Sigmoid colon (tissue), 7 donors: Measurements from ENCODE around the gene LCAT. TPM values are rescaled to one million over a fixed set of nuclear protein-coding genes. Genes with fewer than 3 reads are reported as not detected.

ENCODE experiments used
- DNase-seq: peaks from one replicate; pipeline ENCODE4 v3.0.0-alpha.2; 2019
- H3K27ac ChIP-seq, 4 donors: fragments of 200-600 bp; sonication (generic); one replicate each; pipeline ENCODE4 v1.5.1; 2016 to 2019; ENCODE audit warnings: mild to moderate bottlenecking in 1 of 4
- H3K27me3 ChIP-seq, 3 donors: fragments of 200-600 bp; sonication (generic); one replicate each; pipeline ENCODE4 v1.5.1; 2019; ENCODE audit warnings: mild to moderate bottlenecking in 1 of 3
- H3K36me3 ChIP-seq, 4 donors: fragments of 200-600 bp; sonication (generic); one replicate each; pipeline ENCODE4 v1.5.1; 2016 to 2019
- H3K4me1 ChIP-seq, 4 donors: fragments of 200-600 bp; sonication (generic); one replicate each; pipeline ENCODE4 v1.5.1; 2017 to 2019
- H3K4me3 ChIP-seq, 4 donors: fragments of 200-600 bp; sonication (generic); one replicate each; pipeline ENCODE4 v1.5.1; 2017 to 2019; ENCODE audit warnings: mild to moderate bottlenecking in 2 of 4, moderate library complexity in 1 of 4
- H3K9me3 ChIP-seq, 4 donors: fragments of 200-600 bp in 3 of 4; sonication (generic) in 3 of 4; one replicate each; pipeline versions ENCODE4 v1.5.1 to v1.6.1; 2013 to 2019
- EP300 ChIP-seq, 4 donors: sonication (generic); formaldehyde crosslinking; IDR thresholded peaks; one replicate each; pipeline ENCODE4 v1.6.1; 2017; ENCODE audit warnings: antibody characterized with exemption in 4 of 4
- POLR2A ChIP-seq, 2 donors: fragments of 450-650 bp; IDR thresholded peaks; one replicate each; pipeline ENCODE4 v1.6.1; 2016; ENCODE audit warnings: antibody characterized with exemption in 2 of 2, mild to moderate bottlenecking in 2 of 2, moderate library complexity in 2 of 2
- POLR2AphosphoS5 ChIP-seq, 4 donors: sonication (generic); formaldehyde crosslinking; IDR thresholded peaks; one replicate each; pipeline ENCODE4 v1.6.1; 2017; ENCODE audit warnings: antibody characterized with exemption in 4 of 4
- WGBS, 2 donors: extraction: QIAGEN DNeasy Blood & Tissue Kit; methylation state at CpG; one replicate each; pipeline ENCODE4 v1.1.7; 2013; 5-methylcytosine and 5-hydroxymethylcytosine counted together
- intact Hi-C: fragments of 100-400 bp; cut with DNase I; formaldehyde crosslinking; loops from one replicate; pipeline ENCODE4 v1.15.1; 2023
- polyA plus RNA-seq, 3 donors: library from polyadenylated mRNA; stranded (reverse); fragments of 200-250 nt; gene quantifications; one replicate each; pipeline ENCODE4 v1.2.3, GENCODE V29; 2013
- total RNA-seq, 4 donors: library from RNA; depleted of rRNA; stranded (reverse); fragments of >200 nt; gene quantifications; one replicate each; pipeline ENCODE4 v1.1.0, GENCODE V29; 2016
- TF ChIP-seq, protein P1 (sequence below), 4 experiments: fragments of 450-650 bp in 3 of 4; fragments of 200-600 bp in 1 of 4; IDR thresholded peaks; one replicate each; pipeline ENCODE4 v1.5.1; 2016 to 2019; ENCODE audit warnings: antibody characterized with exemption in 4 of 4, mild to moderate bottlenecking in 3 of 4, moderate library complexity in 2 of 4
- donor health status: healthy with polysubstance abuse.
- donor health status: Bipolar disorder and iron deficiency.
- donor health status: healthy.

The LCAT gene
- total and polyA plus RNA-seq, 7 donors: 0.60 to 31.0 (median 10.4) TPM

DNA sequence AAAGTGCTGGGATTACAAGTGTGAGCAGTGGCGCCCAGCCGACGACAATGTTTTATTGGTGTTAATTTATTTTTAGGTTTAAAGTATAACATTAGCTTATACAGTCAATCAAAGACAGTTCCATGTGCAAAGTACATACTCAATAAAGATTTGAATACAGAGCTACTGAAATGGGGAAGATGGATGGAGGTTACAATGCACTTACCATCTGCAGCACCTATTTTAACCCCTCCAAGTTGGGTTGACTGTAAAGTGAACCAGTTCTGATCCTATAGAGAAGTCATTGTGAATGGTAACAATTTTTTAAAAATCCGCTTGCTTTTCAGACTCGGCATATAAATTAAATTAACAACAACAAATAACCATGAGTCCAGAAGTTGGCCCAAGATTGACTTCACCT, 51.5 kb downstream of the LCAT start:
- H3K27ac ChIP-seq: peak overlapping the region; percentile 97 to 99 (median 98)
- intact Hi-C loops: loop anchor here (2.0 kb wide), 1 partner anchor 46 kb away; the partner anchor contains the start of genes CENPT and NUTF2
- DNase-seq: no peak
- H3K9me3 ChIP-seq: no peaks in the 10 kb centered on the region
- no peak for TF ChIP-seq POLR2A (IDR thresholded peaks at IDR 0.05)
- TF ChIP-seq EP300 (IDR thresholded peaks at IDR 0.05): no peak
- TF ChIP-seq POLR2AphosphoS5 (IDR thresholded peaks at IDR 0.05): no peak
- TF ChIP-seq, protein P1, sequence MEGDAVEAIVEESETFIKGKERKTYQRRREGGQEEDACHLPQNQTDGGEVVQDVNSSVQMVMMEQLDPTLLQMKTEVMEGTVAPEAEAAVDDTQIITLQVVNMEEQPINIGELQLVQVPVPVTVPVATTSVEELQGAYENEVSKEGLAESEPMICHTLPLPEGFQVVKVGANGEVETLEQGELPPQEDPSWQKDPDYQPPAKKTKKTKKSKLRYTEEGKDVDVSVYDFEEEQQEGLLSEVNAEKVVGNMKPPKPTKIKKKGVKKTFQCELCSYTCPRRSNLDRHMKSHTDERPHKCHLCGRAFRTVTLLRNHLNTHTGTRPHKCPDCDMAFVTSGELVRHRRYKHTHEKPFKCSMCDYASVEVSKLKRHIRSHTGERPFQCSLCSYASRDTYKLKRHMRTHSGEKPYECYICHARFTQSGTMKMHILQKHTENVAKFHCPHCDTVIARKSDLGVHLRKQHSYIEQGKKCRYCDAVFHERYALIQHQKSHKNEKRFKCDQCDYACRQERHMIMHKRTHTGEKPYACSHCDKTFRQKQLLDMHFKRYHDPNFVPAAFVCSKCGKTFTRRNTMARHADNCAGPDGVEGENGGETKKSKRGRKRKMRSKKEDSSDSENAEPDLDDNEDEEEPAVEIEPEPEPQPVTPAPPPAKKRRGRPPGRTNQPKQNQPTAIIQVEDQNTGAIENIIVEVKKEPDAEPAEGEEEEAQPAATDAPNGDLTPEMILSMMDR (IDR thresholded peaks at IDR 0.05): no peak
- H3K4me3 ChIP-seq: peak overlapping the region; percentile 29 to 100 (median 95)
- no peaks in the 10 kb centered on the region for H3K27me3 ChIP-seq
- no peaks in the 10 kb centered on the region for H3K36me3 ChIP-seq
- H3K4me1 ChIP-seq: peaks cover 0 to 42% (median 35%) of the 10 kb centered on the region in 4 donors
- 26 to 57% methylated on average over 5 of the region's 5 CpGs for WGBS, 2 donors

Other genes with a start within 250 kb of the LCAT start
- gene GFOD2, start 224.8 kb downstream of the LCAT start, total RNA-seq: 10 to 100 TPM in 2 of 4 donors, 1 to 10 TPM in 2; 8.1 to 19.1 (median 11.1) TPM
- 10 to 100 TPM; 13.8 to 19.5 (median 15.5) TPM for gene GFOD2, start 224.8 kb downstream of the LCAT start, polyA plus RNA-seq
- gene RANBP10, start 137.6 kb downstream of the LCAT start, total RNA-seq: 1 to 10 TPM; 7.1 to 10.0 (median 7.6) TPM
- gene RANBP10, start 137.6 kb downstream of the LCAT start, polyA plus RNA-seq: 10 to 100 TPM in 1 of 3 donors, 1 to 10 TPM in 2; 4.2 to 15.5 (median 4.6) TPM
- 1 to 10 TPM; 1.1 to 2.9 (median 1.8) TPM for gene TSNAXIP1, start 137.2 kb downstream of the LCAT start, total RNA-seq
- under 1 TPM in 2 of 3 donors, not detected in 1; 0.60 to 0.92 TPM for gene TSNAXIP1, start 137.2 kb downstream of the LCAT start, polyA plus RNA-seq
- gene THAP11, start 101.8 kb downstream of the LCAT start, total RNA-seq: 10 to 100 TPM; 63.9 to 85.6 (median 75.2) TPM
- gene THAP11, start 101.8 kb downstream of the LCAT start, polyA plus RNA-seq: 10 to 100 TPM; 16.2 to 23.4 (median 20.8) TPM
- 100 to 1,000 TPM in 1 of 4 donors, 10 to 100 TPM in 3; 50.8 to 106 (median 85.4) TPM for gene NUTF2, start 97.2 kb downstream of the LCAT start, total RNA-seq
- 100 to 1,000 TPM in 1 of 3 donors, 10 to 100 TPM in 2; 93.8 to 115 (median 99.7) TPM for gene NUTF2, start 97.2 kb downstream of the LCAT start, polyA plus RNA-seq
- 10 to 100 TPM; 27.5 to 53.7 (median 41.8) TPM for gene CENPT, start 96.4 kb downstream of the LCAT start, total RNA-seq
- gene CENPT, start 96.4 kb downstream of the LCAT start, polyA plus RNA-seq: 10 to 100 TPM in 2 of 3 donors, 1 to 10 TPM in 1; 9.6 to 38.3 (median 19.0) TPM
- gene EDC4, start 71.1 kb downstream of the LCAT start, total RNA-seq: 10 to 100 TPM; 24.5 to 42.4 (median 32.2) TPM
- gene EDC4, start 71.1 kb downstream of the LCAT start, polyA plus RNA-seq: 10 to 100 TPM; 28.8 to 48.9 (median 42.3) TPM
- gene NRN1L, start 59.2 kb downstream of the LCAT start, total RNA-seq: not detected
- 1 to 10 TPM in 1 of 3 donors, not detected in 2; 1.1 TPM for gene NRN1L, start 59.2 kb downstream of the LCAT start, polyA plus RNA-seq
- gene PSKH1, start 50.9 kb downstream of the LCAT start, total RNA-seq: 10 to 100 TPM; 13.9 to 20.8 (median 17.2) TPM
- 10 to 100 TPM; 22.2 to 29.2 (median 26.8) TPM for gene PSKH1, start 50.9 kb downstream of the LCAT start, polyA plus RNA-seq
- 1 to 10 TPM in 1 of 4 donors, under 1 TPM in 2, not detected in 1; 0.71 to 1.7 (median 0.82) TPM for gene CTRL, start 12.3 kb downstream of the LCAT start, total RNA-seq
- 1 to 10 TPM in 1 of 3 donors, not detected in 2; 2.1 TPM for gene CTRL, start 12.3 kb downstream of the LCAT start, polyA plus RNA-seq
- 10 to 100 TPM; 37.1 to 61.0 (median 42.5) TPM for gene PSMB10, start 7.3 kb downstream of the LCAT start, total RNA-seq
- 100 to 1,000 TPM; 170 to 200 (median 183) TPM for gene PSMB10, start 7.3 kb downstream of the LCAT start, polyA plus RNA-seq
- gene SLC12A4, start 24.5 kb upstream of the LCAT start, total RNA-seq: 10 to 100 TPM; 27.6 to 77.0 (median 45.6) TPM
- 10 to 100 TPM in 1 of 3 donors, 1 to 10 TPM in 2; 3.0 to 13.3 (median 3.2) TPM for gene SLC12A4, start 24.5 kb upstream of the LCAT start, polyA plus RNA-seq
- gene DPEP3, start 36.4 kb upstream of the LCAT start, total RNA-seq: under 1 TPM in 1 of 4 donors, not detected in 3; 0.27 TPM
- under 1 TPM in 2 of 3 donors, not detected in 1; 0.09 to 0.46 TPM for gene DPEP3, start 36.4 kb upstream of the LCAT start, polyA plus RNA-seq
- 1 to 10 TPM; 2.1 to 3.9 (median 3.1) TPM for gene DPEP2, start 55.4 kb upstream of the LCAT start, total RNA-seq
- 10 to 100 TPM in 1 of 3 donors, 1 to 10 TPM in 1, under 1 TPM in 1; 0.69 to 11.9 (median 1.2) TPM for gene DPEP2, start 55.4 kb upstream of the LCAT start, polyA plus RNA-seq
- gene DPEP2NB, start 71.8 kb upstream of the LCAT start, total RNA-seq: not detected
- gene DPEP2NB, start 71.8 kb upstream of the LCAT start, polyA plus RNA-seq: not detected
- gene DDX28, start 79.1 kb upstream of the LCAT start, total RNA-seq: 1 to 10 TPM; 5.0 to 6.9 (median 5.8) TPM
- gene DDX28, start 79.1 kb upstream of the LCAT start, polyA plus RNA-seq: 10 to 100 TPM in 1 of 3 donors, 1 to 10 TPM in 2; 3.0 to 12.8 (median 5.1) TPM
- gene DUS2, start 79.2 kb upstream of the LCAT start, total RNA-seq: 1 to 10 TPM; 3.6 to 7.3 (median 5.3) TPM
- gene DUS2, start 79.2 kb upstream of the LCAT start, polyA plus RNA-seq: 10 to 100 TPM in 1 of 3 donors, 1 to 10 TPM in 2; 6.6 to 17.3 (median 7.4) TPM
- 10 to 100 TPM; 42.8 to 52.2 (median 46.0) TPM for gene NFATC3, start 141.2 kb upstream of the LCAT start, total RNA-seq
- 10 to 100 TPM in 1 of 3 donors, 1 to 10 TPM in 2; 4.8 to 16.9 (median 6.0) TPM for gene NFATC3, start 141.2 kb upstream of the LCAT start, polyA plus RNA-seq